IMR-90 (cell line): ENCODE results near the gene GPC6. TPM values are rescaled to one million over a fixed set of nuclear protein-coding genes. Genes with fewer than 3 reads are reported as not detected.
A peak's percentile ranks its signal among the peaks of the same experiment; 100 is the strongest.

Experiments used
- ATAC-seq: fragments of 200-7000 bp; cut with Tn5 transposase; 2 replicates; pipeline ENCODE4 v1.9.1; 2020; ENCODE audit warnings: low read depth, mild to moderate bottlenecking, moderate library complexity
- BruUV-seq: library from RNA; stranded (reverse); fragments of 400-500 nt; replicated peaks from 2 replicates; lab custom pipeline; 2021; lab: Mats Ljungman, UMichigan
- CTCF ChIA-PET: fragments of 300-600 bp; formaldehyde crosslinking; extraction: SDS; loops from one replicate; lab custom pipeline; 2021; ENCODE audit warnings: antibody characterized with exemption; lab: Yijun Ruan, JAX
- POLR2A ChIA-PET: fragments of 300-600 bp; sonication (Branson Sonifier 250); formaldehyde crosslinking; loops from one replicate; lab custom pipeline; 2022; ENCODE audit warnings: antibody characterized with exemption; ENCODE audit not compliant: unreplicated experiment; lab: Charles Lee
- DNase-seq: peaks from one replicate; pipeline ENCODE4 v3.0.0; 2013
- H2AFZ ChIP-seq: replicated peaks from 2 replicates; pipeline ENCODE3; 2013; ENCODE audit warnings: low read length, mild to moderate bottlenecking; ENCODE audit not compliant: poor library complexity
- H2AK5ac ChIP-seq: 2 replicates; pipeline ENCODE4 v1.6.1; 2013; ENCODE audit warnings: low read depth, low read length, inconsistent platforms
- H2AK9ac ChIP-seq: replicated peaks from 2 replicates; pipeline ENCODE3; 2013; ENCODE audit warnings: mild to moderate bottlenecking, low read depth, low read length, moderate library complexity; ENCODE audit not compliant: poor library complexity
- H2BK120ac ChIP-seq: 2 replicates; pipeline ENCODE4 v1.6.1; 2013; ENCODE audit warnings: low read depth, low read length, inconsistent platforms
- H2BK15ac ChIP-seq: 3 replicates; pipeline ENCODE4 v1.6.1; 2013; ENCODE audit warnings: low read depth, low read length, inconsistent platforms
- H2BK20ac ChIP-seq: 2 replicates; pipeline ENCODE4 v1.6.1; 2013; ENCODE audit warnings: low read depth, mild to moderate bottlenecking, inconsistent platforms, low read length, moderate library complexity
- H2BK5ac ChIP-seq: 2 replicates; pipeline ENCODE4 v1.6.1; 2013; ENCODE audit warnings: mild to moderate bottlenecking, low read depth, low read length, inconsistent platforms; ENCODE audit not compliant: poor library complexity, severe bottlenecking
- H3K14ac ChIP-seq: replicated peaks from 2 replicates; pipeline ENCODE4 v1.6.1; 2013; ENCODE audit warnings: low read depth, low read length, inconsistent platforms
- H3K18ac ChIP-seq: 2 replicates; pipeline ENCODE4 v1.6.1; 2013; ENCODE audit warnings: low read depth, low read length, control low read depth
- H3K23ac ChIP-seq: 2 replicates; pipeline ENCODE4 v1.6.1; 2013; ENCODE audit warnings: low read depth, low read length, inconsistent platforms
- H3K27ac ChIP-seq: 2 replicates; pipeline ENCODE4 v1.5.1; 2013; ENCODE audit warnings: mild to moderate bottlenecking, control low read depth, low read length; ENCODE audit not compliant: insufficient read depth
- H3K27me3 ChIP-seq: 2 replicates; pipeline ENCODE4 v1.6.1; 2013; ENCODE audit warnings: low read length; ENCODE audit not compliant: control insufficient read depth, insufficient read depth
- H3K36me3 ChIP-seq: 2 replicates; pipeline ENCODE4 v1.6.1; 2013; ENCODE audit warnings: low read length, mixed read lengths; ENCODE audit not compliant: control insufficient read depth, insufficient read depth
- H3K4ac ChIP-seq: 2 replicates; pipeline ENCODE4 v1.6.1; 2013; ENCODE audit warnings: low read depth, low read length, inconsistent platforms
- H3K4me1 ChIP-seq: 2 replicates; pipeline ENCODE4 v1.6.1; 2013; ENCODE audit warnings: low read length, mixed read lengths; ENCODE audit not compliant: control insufficient read depth, insufficient read depth
- H3K4me2 ChIP-seq: 2 replicates; pipeline ENCODE4 v1.6.1; 2013; ENCODE audit warnings: low read depth, mild to moderate bottlenecking, control low read depth, low read length, moderate library complexity
- H3K4me3 ChIP-seq: 2 replicates; pipeline ENCODE4 v1.5.1; 2013; ENCODE audit warnings: low read depth, mild to moderate bottlenecking, control low read depth, low read length, moderate library complexity; ENCODE audit not compliant: insufficient read depth
- H3K56ac ChIP-seq: 2 replicates; pipeline ENCODE4 v1.6.1; 2013; ENCODE audit warnings: low read length, inconsistent platforms; ENCODE audit not compliant: insufficient read depth; ENCODE audit errors: extremely low read depth
- H3K79me1 ChIP-seq, 2 experiments: 2 replicates each; pipeline ENCODE4 v1.6.1; 2013; ENCODE audit warnings: low read length in 2 of 2, inconsistent platforms in 1 of 2, low read depth in 1 of 2
- H3K9ac ChIP-seq: 2 replicates; pipeline ENCODE4 v1.6.1; 2013; ENCODE audit warnings: low read depth, low read length, control low read depth
- H3K9me1 ChIP-seq: 2 replicates; pipeline ENCODE4 v1.6.1; 2013; ENCODE audit warnings: low read length, inconsistent platforms; ENCODE audit not compliant: insufficient read depth
- H3K9me3 ChIP-seq: 2 replicates; pipeline ENCODE4 v1.6.1; 2013; ENCODE audit warnings: low read length; ENCODE audit not compliant: control insufficient read depth, insufficient read depth
- H4K20me1 ChIP-seq: 2 replicates; pipeline ENCODE4 v1.6.1; 2013; ENCODE audit warnings: low read length, inconsistent platforms; ENCODE audit not compliant: insufficient read depth
- H4K5ac ChIP-seq: 2 replicates; pipeline ENCODE4 v1.6.1; 2013; ENCODE audit warnings: mild to moderate bottlenecking, low read depth, low read length, control low read depth
- H4K8ac ChIP-seq, 2 experiments: 2 replicates each; pipeline ENCODE4 v1.6.1; 2013; ENCODE audit warnings: low read depth in 2 of 2, low read length in 2 of 2, control low read depth in 1 of 2, inconsistent platforms in 1 of 2
- H4K91ac ChIP-seq: 2 replicates; pipeline ENCODE4 v1.6.1; 2013; ENCODE audit warnings: low read depth, low read length, inconsistent platforms; ENCODE audit not compliant: insufficient read depth
- CEBPB ChIP-seq: IDR thresholded peaks from 2 replicates; pipeline ENCODE4 v1.6.1; 2012; ENCODE audit warnings: low read depth, low read length, improper control_type of control experiment
- FOS ChIP-seq: fragments of 150-350 bp; IDR thresholded peaks from 2 replicates; pipeline ENCODE4 v1.6.1; 2016; ENCODE audit warnings: low read depth, low read length
- MAZ ChIP-seq: IDR thresholded peaks from 2 replicates; pipeline ENCODE4 v1.6.1; 2012; ENCODE audit warnings: low read depth, mild to moderate bottlenecking, low read length, improper control_type of control experiment, moderate library complexity, borderline replicate concordance
- MXI1 ChIP-seq: IDR thresholded peaks from 2 replicates; pipeline ENCODE4 v1.6.1; 2012; ENCODE audit warnings: low read depth, mild to moderate bottlenecking, low read length, moderate library complexity, borderline replicate concordance
- NFE2L2 ChIP-seq: fragments of 150-350 bp; IDR thresholded peaks from 2 replicates; pipeline ENCODE4 v1.6.1; 2016; ENCODE audit warnings: low read depth, mild to moderate bottlenecking, low read length
- POLR2A ChIP-seq: IDR thresholded peaks from 2 replicates; pipeline ENCODE4 v1.6.1; 2012; ENCODE audit warnings: mild to moderate bottlenecking, low read depth, low read length
- RCOR1 ChIP-seq: IDR thresholded peaks from 2 replicates; pipeline ENCODE4 v1.6.1; 2012; ENCODE audit warnings: mild to moderate bottlenecking, low read length, improper control_type of control experiment; ENCODE audit not compliant: insufficient replicate concordance
- WGBS, 2 experiments: methylation state at CpG; one replicate each; pipeline versions ENCODE4 v1.1.5 to v1.1.7; 2013; ENCODE audit warnings: missing lambda C conversion rate in 2 of 2; ENCODE audit not compliant: insufficient read length in 1 of 2; ENCODE audit errors: extremely low coverage in 2 of 2; 5-methylcytosine and 5-hydroxymethylcytosine counted together
- dilution Hi-C: fragments of 300-500 bp; cut with HindIII; formaldehyde crosslinking; loops from one replicate; pipeline ENCODE4 v1.14.3; 2018; ENCODE audit warnings: low sequenced_read_pairs; ENCODE audit not compliant: unreplicated experiment
- in situ Hi-C: fragments of 300-500 bp; cut with MboI; formaldehyde crosslinking; loops from 3 replicates; pipeline ENCODE4 v1.14.3; 2019; ENCODE audit warnings: low sequenced_read_pairs, inconsistent platforms, mixed read lengths
- intact Hi-C: fragments of 100-400 bp; cut with micrococcal nuclease; formaldehyde crosslinking; loops from 2 replicates; pipeline ENCODE4 v1.10.0; 2022
- polyA plus RNA-seq, 3 experiments: library from polyadenylated mRNA; depleted of rRNA; stranded (reverse); fragments of >200 nt; gene quantifications; 2 replicates each; pipeline ENCODE4 v1.2.3, GENCODE V29; 2012; ENCODE audit warnings: low replicate concordance in 1 of 3
- total RNA-seq: library from RNA; depleted of rRNA; stranded (reverse); fragments of >200 nt; gene quantifications from 2 replicates; pipeline ENCODE4 v1.2.3, GENCODE V29; 2012
- TF ChIP-seq, protein P1 (sequence below): fragments of 150-350 bp; IDR thresholded peaks from 2 replicates; pipeline ENCODE4 v1.6.1; 2016; ENCODE audit warnings: low read depth, mild to moderate bottlenecking, low read length, moderate library complexity, borderline replicate concordance
- TF ChIP-seq, protein P2 (sequence below): fragments of 150-350 bp; IDR thresholded peaks from 2 replicates; pipeline ENCODE4 v1.6.1; 2017; ENCODE audit warnings: mild to moderate bottlenecking, antibody characterized with exemption, low read length, low read depth

GPC6 gene
- total and polyA plus RNA-seq, 2 of the 4 experiments (the other 2 are of a cell fraction): 14.9 to 39.4 TPM

DNA sequence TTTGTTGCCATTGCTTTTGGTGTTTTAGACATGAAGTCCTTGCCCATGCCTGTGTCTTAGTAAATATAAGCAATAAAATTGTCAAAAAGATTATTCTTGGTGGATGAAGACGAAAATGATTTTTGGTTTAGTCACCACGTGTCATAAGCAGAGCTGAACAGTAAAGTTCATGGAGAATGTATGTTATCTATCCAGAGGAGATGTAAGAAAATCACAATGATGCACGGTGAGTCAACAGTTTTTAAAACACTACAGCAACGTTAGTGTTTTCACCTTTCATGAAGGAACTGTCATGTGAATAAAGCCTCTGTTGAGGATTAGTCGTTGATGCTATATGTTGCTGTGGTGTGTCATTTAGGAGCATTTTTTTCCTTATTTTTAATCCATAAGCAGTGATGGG lies 137.6 kb downstream of the GPC6 start:
- H3K27me3 ChIP-seq: no peaks in the 10 kb centered on the region
- H2BK5ac ChIP-seq: no peak overlapping the region
- ChIA-PET POLR2A (no interaction called here), CTCF (interaction anchor here (0.6 kb wide), 1 partner anchor 130 kb away, joined by 3 read pairs; no protein-coding TSS in a partner anchor)
- H3K4ac ChIP-seq: no peak overlapping the region
- H2AK5ac ChIP-seq: no peak overlapping the region
- no peak overlapping the region for H4K5ac ChIP-seq
- no peak overlapping the region for H2BK20ac ChIP-seq
- no peak overlapping the region for H3K14ac ChIP-seq
- H3K4me1 ChIP-seq: 0 out of 2 replicates have a peak, but pooled peaks cover 3% of the 10 kb centered on the region
- intact Hi-C loops: no loop called here
- no TSS peak for BruUV-seq
- peak; percentile 75 for ATAC-seq
- no peak overlapping the region for H3K23ac ChIP-seq
- H3K79me1 ChIP-seq: no peaks in the 10 kb centered on the region; a peak in 1 of 4 replicates
- H3K9ac ChIP-seq: no peak overlapping the region
- H4K91ac ChIP-seq: no peak overlapping the region
- H3K27ac ChIP-seq: no peak overlapping the region
- H2AK9ac ChIP-seq: no peak overlapping the region
- H2BK120ac ChIP-seq: no peak overlapping the region
- dilution Hi-C loops: no loop called here
- no peak overlapping the region for H2BK15ac ChIP-seq
- H2AFZ ChIP-seq: no peak overlapping the region
- peak; percentile 91 for DNase-seq
- no peak overlapping the region for H3K4me3 ChIP-seq
- in situ Hi-C loops: no loop called here
- TF ChIP-seq, protein P1, sequence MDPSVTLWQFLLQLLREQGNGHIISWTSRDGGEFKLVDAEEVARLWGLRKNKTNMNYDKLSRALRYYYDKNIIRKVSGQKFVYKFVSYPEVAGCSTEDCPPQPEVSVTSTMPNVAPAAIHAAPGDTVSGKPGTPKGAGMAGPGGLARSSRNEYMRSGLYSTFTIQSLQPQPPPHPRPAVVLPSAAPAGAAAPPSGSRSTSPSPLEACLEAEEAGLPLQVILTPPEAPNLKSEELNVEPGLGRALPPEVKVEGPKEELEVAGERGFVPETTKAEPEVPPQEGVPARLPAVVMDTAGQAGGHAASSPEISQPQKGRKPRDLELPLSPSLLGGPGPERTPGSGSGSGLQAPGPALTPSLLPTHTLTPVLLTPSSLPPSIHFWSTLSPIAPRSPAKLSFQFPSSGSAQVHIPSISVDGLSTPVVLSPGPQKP: no peak
- TF ChIP-seq, protein P2, sequence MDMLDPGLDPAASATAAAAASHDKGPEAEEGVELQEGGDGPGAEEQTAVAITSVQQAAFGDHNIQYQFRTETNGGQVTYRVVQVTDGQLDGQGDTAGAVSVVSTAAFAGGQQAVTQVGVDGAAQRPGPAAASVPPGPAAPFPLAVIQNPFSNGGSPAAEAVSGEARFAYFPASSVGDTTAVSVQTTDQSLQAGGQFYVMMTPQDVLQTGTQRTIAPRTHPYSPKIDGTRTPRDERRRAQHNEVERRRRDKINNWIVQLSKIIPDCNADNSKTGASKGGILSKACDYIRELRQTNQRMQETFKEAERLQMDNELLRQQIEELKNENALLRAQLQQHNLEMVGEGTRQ: no peak
- TF ChIP-seq RCOR1 (no peak), FOS (0 out of 2 replicates have a peak, but pooled peaks have one; percentile 25), MXI1 (no peak), MAZ (no peak), CEBPB (peak; percentile 4; the same call in 1 of the 2 replicates), POLR2A (no peak), NFE2L2 (peak; percentile 74; the same call in 1 of the 2 replicates)
- no peak overlapping the region for H3K18ac ChIP-seq
- H3K36me3 ChIP-seq: no peaks in the 10 kb centered on the region
- 0% methylated on average over 1 of the region's 5 CpGs; no CpG with 5 or more reads in 1 of the 2 experiments for WGBS, 2 experiments
- H3K9me3 ChIP-seq: no peaks in the 10 kb centered on the region
- H4K8ac ChIP-seq: no peak overlapping the region
- no peak overlapping the region for H3K56ac ChIP-seq
- H3K9me1 ChIP-seq: no peaks in the 10 kb centered on the region
- no peaks in the 10 kb centered on the region for H4K20me1 ChIP-seq
- H3K4me2 ChIP-seq: peak overlapping the region; percentile 19; the same call in 1 of the 2 replicates
